A204.1 (cell line): ENCODE measurements around the gene ENO4.

Experiments used
- FAIRE-seq: peaks from 2 replicates; lab custom pipeline; 2012; peaks lifted over from hg19 to GRCh38; lab: Jason Lieb, UNC

The ENO4 gene

DNA sequence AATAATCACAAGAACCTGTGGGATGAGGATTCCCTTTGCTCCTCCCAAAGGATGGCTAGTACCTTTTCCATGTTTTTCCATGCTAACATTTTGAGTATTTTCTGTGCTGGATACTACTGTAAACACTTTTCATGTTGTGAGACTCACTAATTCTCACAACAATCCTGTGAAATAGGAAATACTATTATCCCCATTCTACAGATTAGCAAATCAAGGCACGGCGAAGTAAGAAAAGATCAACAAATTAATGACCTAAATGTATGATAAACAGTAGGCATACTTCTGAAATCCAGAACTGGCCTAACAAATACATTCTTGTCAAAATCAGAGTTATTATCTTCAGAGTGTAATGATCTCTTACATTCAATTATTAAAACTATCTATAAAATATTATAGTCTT is 69.3 kb downstream of the ENO4 start:
- no peak for FAIRE-seq

DNA sequence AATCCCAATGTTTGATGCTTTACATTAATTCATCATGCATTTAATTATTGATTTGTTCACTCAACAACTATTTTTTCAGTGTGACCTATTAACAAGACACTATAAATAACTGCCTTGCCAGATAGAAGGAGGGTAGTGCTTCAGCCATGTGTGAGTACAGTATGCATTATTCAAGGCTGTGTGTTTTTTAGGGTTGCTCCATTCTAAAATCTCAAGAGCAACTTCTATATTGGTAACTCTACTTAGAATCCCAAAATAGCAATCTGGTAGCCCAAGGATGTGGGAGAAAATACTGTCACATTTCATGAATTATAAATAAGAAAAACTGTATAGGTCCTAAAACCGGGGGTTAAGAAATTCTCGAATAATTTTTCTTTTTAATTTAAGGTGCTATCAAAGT is 69.9 kb downstream of the ENO4 start:
- no peak for FAIRE-seq

DNA sequence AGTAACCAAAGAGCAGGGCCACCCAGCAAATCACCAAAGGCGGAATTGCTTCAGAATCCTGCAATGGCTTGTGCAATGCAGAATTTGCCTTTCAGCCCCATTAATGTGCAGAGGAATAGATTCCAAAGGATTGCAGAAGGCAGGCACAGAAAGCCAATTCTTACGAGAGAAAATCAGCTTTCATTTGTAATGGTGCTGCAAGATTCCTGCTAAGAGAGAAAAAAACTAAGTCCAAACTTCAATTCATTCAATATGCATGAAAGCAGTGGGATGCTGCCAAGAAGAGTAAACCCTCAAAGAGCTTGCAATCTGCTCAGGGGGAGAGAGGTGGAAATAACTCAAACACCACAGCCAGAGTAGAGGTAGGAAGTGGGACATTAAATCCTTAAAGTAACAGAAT is 70.4 kb downstream of the ENO4 start:
- FAIRE-seq: no peak

DNA sequence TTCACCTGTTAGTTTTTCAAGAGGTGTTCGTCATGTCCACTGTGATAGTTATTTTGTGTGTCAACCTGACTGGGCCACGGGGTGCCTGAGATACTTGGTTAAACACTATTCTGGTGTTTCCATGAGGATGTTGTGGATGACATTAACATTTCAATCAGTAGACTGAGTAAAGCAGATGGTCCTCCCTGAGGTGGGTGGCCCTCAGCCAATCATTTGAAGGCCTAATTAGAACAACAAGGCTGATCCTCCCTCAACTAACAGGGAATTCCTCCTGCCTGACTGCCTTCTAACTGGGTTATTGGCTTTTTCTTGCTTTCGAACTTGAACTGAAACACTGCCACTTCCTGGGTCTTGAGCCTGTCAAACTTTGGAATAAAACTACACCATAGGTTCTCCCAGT is 75.8 kb downstream of the ENO4 start:
- FAIRE-seq: no peak

DNA sequence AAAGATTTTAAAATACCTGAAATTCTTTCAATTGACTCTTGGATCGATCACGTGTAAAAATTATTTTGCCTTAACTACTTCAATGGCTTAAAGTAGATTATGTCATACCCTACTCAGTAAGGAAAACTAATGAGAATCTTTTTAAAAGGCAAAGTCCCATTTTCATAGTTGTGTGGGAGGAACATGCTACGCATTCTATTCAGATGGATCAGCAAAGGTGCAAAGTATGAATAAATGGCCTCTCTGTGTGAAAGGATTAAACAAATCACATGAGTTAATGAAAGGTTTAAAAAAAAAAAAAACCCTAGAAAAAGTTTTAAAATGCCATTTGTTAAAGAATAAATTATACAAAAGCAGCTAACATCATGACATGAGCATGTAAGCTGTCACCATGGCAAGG is 77.1 kb downstream of the ENO4 start:
- no peak for FAIRE-seq

DNA sequence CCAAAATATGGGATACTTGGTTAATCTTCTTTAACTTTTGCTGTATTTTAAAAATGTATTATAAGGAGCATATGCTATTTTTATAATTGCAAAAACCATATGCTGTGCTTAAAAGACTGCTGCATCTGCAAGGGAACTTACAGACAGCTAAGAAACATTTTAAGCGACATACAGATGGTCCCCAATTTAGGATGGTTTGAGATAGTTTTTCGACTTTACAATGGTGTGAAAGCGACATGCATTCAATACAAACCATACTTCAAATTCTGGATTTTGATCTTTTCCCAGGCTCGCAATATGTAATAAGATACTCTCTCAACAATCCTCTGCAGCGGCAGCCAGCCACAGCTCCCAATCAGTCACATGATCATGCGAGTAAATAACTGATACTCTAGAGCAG is 82.5 kb downstream of the ENO4 start:
- no peak for FAIRE-seq
